HG03342 (cell line): ENCODE measurements around the gene ZSCAN10.
"Not testable (repeated sequence)": the region's sequence is repeated elsewhere in the genome, so short reads cannot be mapped to it uniquely, and the experiment has no call there.

Source experiments
- ATAC-seq: cut with Tn5 transposase; IDR thresholded peaks from one replicate; pipeline ENCODE4 v1.9.1; 2021; ENCODE audit warnings: mild to moderate bottlenecking, moderate library complexity; ENCODE audit not compliant: unreplicated experiment

ZSCAN10 gene

GRCh38 chr16:3065069-3065741 lies 33.9 kb downstream of the ZSCAN10 start, which contains the start of gene IL32:
IL32 (plus strand) TSS chr16:3065640; CDS start chr16:3065812, 172 bp downstream.
- no peak for ATAC-seq

GRCh38 chr16:3063625-3064386 lies 35.3 kb downstream of the ZSCAN10 start:
- ATAC-seq: no peak

GRCh38 chr16:3062553-3062952 lies 36.5 kb downstream of the ZSCAN10 start:
- ATAC-seq: no peak

GRCh38 chr16:3060339-3061127 lies 38.6 kb downstream of the ZSCAN10 start:
- ATAC-seq: no peak

- ATAC-seq: no peak
Observed at GRCh38 chr16:3059723-3060242, 39.3 kb downstream of the ZSCAN10 start.

- peak; percentile 71 for ATAC-seq
Observed at GRCh38 chr16:3059041-3059722, 39.9 kb downstream of the ZSCAN10 start.

- ATAC-seq: peak; percentile 21
Observed at GRCh38 chr16:3058139-3059030, 40.7 kb downstream of the ZSCAN10 start.

GRCh38 chr16:3057181-3058138 lies 41.6 kb downstream of the ZSCAN10 start:
- no peak for ATAC-seq

- ATAC-seq: no peak
Observed at GRCh38 chr16:3056336-3057180, 42.5 kb downstream of the ZSCAN10 start.

GRCh38 chr16:3055734-3056115 lies 43.4 kb downstream of the ZSCAN10 start:
- ATAC-seq: not testable (repeated sequence)

- no peak for ATAC-seq
Observed at GRCh38 chr16:3054965-3055733, 43.9 kb downstream of the ZSCAN10 start.

GRCh38 chr16:3053330-3053710 lies 45.8 kb downstream of the ZSCAN10 start:
- ATAC-seq: not testable (repeated sequence)

- ATAC-seq: not testable (repeated sequence)
Observed at GRCh38 chr16:3052571-3053329, 46.3 kb downstream of the ZSCAN10 start.

GRCh38 chr16:3051494-3051893 lies 47.6 kb downstream of the ZSCAN10 start:
- ATAC-seq: no peak

GRCh38 chr16:3051009-3051408 lies 48.1 kb downstream of the ZSCAN10 start:
- ATAC-seq: no peak

GRCh38 chr16:3050487-3050886 lies 48.6 kb downstream of the ZSCAN10 start:
- no peak for ATAC-seq
